Heart left ventricle (tissue), 16 donors: ENCODE results near the gene TMEM214. TPM values are rescaled to one million over a fixed set of nuclear protein-coding genes. Genes with fewer than 3 reads are reported as not detected.

Source experiments
- ATAC-seq, 4 donors: fragments of 200-7000 bp; cut with Tn5 transposase; one replicate each; pipeline ENCODE4 v1.9.1; 2020 to 2022; ENCODE audit warnings: moderate library complexity in 4 of 4, mild to moderate bottlenecking in 3 of 4, moderate number of reproducible peaks in 1 of 4
- DNase-seq, 5 donors: peaks; one replicate each; pipeline ENCODE4 v3.0.0-alpha.2; 2020
- H3K27ac ChIP-seq, 12 donors: fragments of 200-600 bp; sonication (generic) in 4 of 12; one replicate each; pipeline versions ENCODE4 v1.5.0 to v1.8.0; 2016 to 2022; ENCODE audit warnings: mild to moderate bottlenecking in 2 of 12
- H3K27me3 ChIP-seq, 9 donors: fragments of 200-600 bp; sonication (generic) in 2 of 9; one replicate each; pipeline versions ENCODE4 v1.5.1 to v1.8.0; 2016 to 2022; ENCODE audit warnings: mild to moderate bottlenecking in 3 of 9
- H3K36me3 ChIP-seq, 9 donors: fragments of 200-600 bp; sonication (generic) in 2 of 9; one replicate each; pipeline versions ENCODE4 v1.5.0 to v1.8.0; 2018 to 2022; ENCODE audit warnings: mild to moderate bottlenecking in 2 of 9
- H3K4me1 ChIP-seq, 12 donors: fragments of 200-600 bp; sonication (generic) in 4 of 12; one replicate each; pipeline versions ENCODE4 v1.5.0 to v1.8.0; 2016 to 2022; ENCODE audit warnings: mild to moderate bottlenecking in 3 of 12
- H3K4me3 ChIP-seq, 12 donors: fragments of 200-600 bp; sonication (generic) in 4 of 12; one replicate each; pipeline versions ENCODE4 v1.5.0 to v1.8.0; 2017 to 2022; ENCODE audit warnings: mild to moderate bottlenecking in 9 of 12, moderate library complexity in 4 of 12
- H3K9me3 ChIP-seq, 12 donors: fragments of 200-600 bp; sonication (generic) in 4 of 12; one replicate each; pipeline versions ENCODE4 v1.5.0 to v1.8.0; 2016 to 2022; ENCODE audit warnings: mild to moderate bottlenecking in 1 of 12
- CTCF ChIP-seq, 12 donors: fragments of 200-600 bp; sonication (generic) in 4 of 12; IDR thresholded peaks; one replicate each; pipeline versions ENCODE4 v1.5.0 to v1.8.0; 2018 to 2022; ENCODE audit warnings: antibody characterized with exemption in 12 of 12, mild to moderate bottlenecking in 5 of 12
- POLR2A ChIP-seq, 2 donors: fragments of 450-650 bp; IDR thresholded peaks; one replicate each; pipeline ENCODE4 v1.6.1; 2017; ENCODE audit warnings: antibody characterized with exemption in 2 of 2, mild to moderate bottlenecking in 2 of 2, moderate library complexity in 2 of 2
- WGBS, 4 donors: extraction: QIAGEN DNeasy Blood & Tissue Kit in 2 of 4; methylation state at CpG; one replicate each; pipeline versions ENCODE4 v1.1.5 to v1.1.7; 2013 to 2018; 5-methylcytosine and 5-hydroxymethylcytosine counted together
- intact Hi-C, 10 donors: fragments of 100-400 bp; cut with DNase I; formaldehyde crosslinking; loops; one replicate each; pipeline versions ENCODE4 v1.11.1 to v1.14.2; 2022
- polyA plus RNA-seq, 2 donors: library from polyadenylated mRNA; stranded (reverse); fragments of 200-250 nt; gene quantifications; one replicate each; pipeline ENCODE4 v1.2.3, GENCODE V29; 2013
- total RNA-seq, 9 donors: library from RNA; depleted of rRNA in 2 of 9; stranded (reverse); fragments of >200 nt in 2 of 9; fragmentation: NEBNext Ultra II Directional in 3 of 9; extraction: Animal tissue kit (Norgen Biotek cat#: 25700) in 3 of 9; gene quantifications; one replicate each; pipeline versions ENCODE4 v1.1.0 to v1.2.4, GENCODE V29; 2016 to 2023
- donor health status: ischemic (EF 13 %, LVEDD 7.1; RV severe dilation, severe dysfunction).
- donor health status: healthy with polysubstance abuse.
- donor health status: DM: no; HTN: yes; CAD: no.
- donor health status: DM: no; HTN: no; CAD: no.
- donor health status: ischemic (EF 25% LVEDD 6.9; RV normal size, moderate dysfunction).
- donor health status: ischemic (EF 25% LVEDD 5.7; RV mildly dilated, moderate dysfunction).
- donor health status: healthy.
- donor health status: DM: yes; HTN: yes; CAD: no.
- donor health status: ischemic (EF 35%, LVEDD 5.7; RV mildly dilated, moderate dysfunction).
- donor health status: nonischemic (EF 11% LVEDD 7.7; RV severe dilation, severe dysfunction).
- donor health status: DM: yes; HTN: yes; CAD: no.
- donor health status: PGD.
- donor health status: ischemic (EF 29% LVEDD 5.4; RV normal size, mild dysfunction).
- donor health status: nonischemic (EF 23%, LVEDD 6.1; RV moderate dilation, normal function).

Gene TMEM214
- total and polyA plus RNA-seq, 11 donors: 18.3 to 58.0 (median 31.6) TPM

GRCh38 chr2:27023740-27024139 lies 9.0 kb upstream of the TMEM214 start:
- H3K27ac ChIP-seq: no peak overlapping the region
- intact Hi-C loops: no loop called here
- no peaks in the 10 kb centered on the region for H3K9me3 ChIP-seq
- DNase-seq (no peak), ATAC-seq (no peak)
- H3K27me3 ChIP-seq: no peaks in the 10 kb centered on the region
- no peak overlapping the region for H3K4me3 ChIP-seq
- peaks cover 0 to 24% (median 11%) of the 10 kb centered on the region in 12 donors for H3K4me1 ChIP-seq
- WGBS, 4 donors: 87 to 94% (median 92%) methylated on average over 7 of the region's 7 CpGs
- TF ChIP-seq CTCF (IDR thresholded peaks at IDR 0.05) (no peak), POLR2A (IDR thresholded peaks at IDR 0.05) (no peak)
- H3K36me3 ChIP-seq: peaks cover 0 to 50% (median 39%) of the 10 kb centered on the region in 9 donors

- Histone ChIP-seq H3K4me1 (peaks cover 0 to 24% (median 11%) of the 10 kb centered on the region in 12 donors), H3K36me3 (peaks cover 0 to 55% (median 42%) of the 10 kb centered on the region in 9 donors), H3K27ac (no peak overlapping the region), H3K27me3 (no peaks in the 10 kb centered on the region), H3K4me3 (no peak overlapping the region), H3K9me3 (no peaks in the 10 kb centered on the region)
- ATAC-seq (no peak), DNase-seq (no peak)
- 79 to 88% (median 85%) methylated on average over 17 to 18 of the region's 18 CpGs for WGBS, 4 donors
- intact Hi-C loops: no loop called here
- TF ChIP-seq CTCF (IDR thresholded peaks at IDR 0.05): no peak
- TF ChIP-seq POLR2A (IDR thresholded peaks at IDR 0.05): no peak
These were observed 8.6 kb upstream of the TMEM214 start for GRCh38 chr2:27024188-27024587.

- Histone ChIP-seq H3K4me3 (no peak overlapping the region), H3K27me3 (no peaks in the 10 kb centered on the region), H3K9me3 (no peaks in the 10 kb centered on the region), H3K36me3 (peaks cover 0 to 61% (median 42%) of the 10 kb centered on the region in 9 donors), H3K4me1 (peaks cover 0 to 19% (median 9%) of the 10 kb centered on the region in 12 donors), H3K27ac (no peak overlapping the region)
- WGBS, 4 donors: 88 to 93% (median 93%) methylated on average over 12 of the region's 12 CpGs
- no peak for TF ChIP-seq POLR2A (IDR thresholded peaks at IDR 0.05)
- TF ChIP-seq CTCF (IDR thresholded peaks at IDR 0.05): no peak
- DNase-seq (no peak), ATAC-seq (no peak)
- intact Hi-C loops: no loop called here
These were observed 8.0 kb upstream of the TMEM214 start for GRCh38 chr2:27024812-27025211.

- Histone ChIP-seq H3K27ac (no peak overlapping the region), H3K36me3 (peaks cover 0 to 64% (median 42%) of the 10 kb centered on the region in 9 donors), H3K4me1 (peaks cover 0 to 13% (median 6%) of the 10 kb centered on the region in 12 donors), H3K4me3 (no peak overlapping the region), H3K27me3 (no peaks in the 10 kb centered on the region), H3K9me3 (no peaks in the 10 kb centered on the region)
- ATAC-seq (no peak), DNase-seq (no peak)
- WGBS, 4 donors: 91 to 97% (median 93%) methylated on average over 13 of the region's 13 CpGs
- TF ChIP-seq CTCF (IDR thresholded peaks at IDR 0.05): no peak
- TF ChIP-seq POLR2A (IDR thresholded peaks at IDR 0.05): no peak
- intact Hi-C loops: no loop called here
These were observed 7.4 kb upstream of the TMEM214 start for GRCh38 chr2:27025281-27025800.
